T-helper 1 cell (primary cell): Measurements from ENCODE around the gene CGB2.

Source experiments
- DNase-seq, 5 donors: peaks; one replicate each; pipeline ENCODE4 v3.0.0-alpha.2; 2012 to 2020
- total RNA-seq, 4 donors: gene quantifications; one replicate each; lab custom pipeline; 2026; lab: John Stamatoyannopoulos, UW

The CGB2 gene
- 0 reads per million in 4 donors for total RNA-seq

DNA sequence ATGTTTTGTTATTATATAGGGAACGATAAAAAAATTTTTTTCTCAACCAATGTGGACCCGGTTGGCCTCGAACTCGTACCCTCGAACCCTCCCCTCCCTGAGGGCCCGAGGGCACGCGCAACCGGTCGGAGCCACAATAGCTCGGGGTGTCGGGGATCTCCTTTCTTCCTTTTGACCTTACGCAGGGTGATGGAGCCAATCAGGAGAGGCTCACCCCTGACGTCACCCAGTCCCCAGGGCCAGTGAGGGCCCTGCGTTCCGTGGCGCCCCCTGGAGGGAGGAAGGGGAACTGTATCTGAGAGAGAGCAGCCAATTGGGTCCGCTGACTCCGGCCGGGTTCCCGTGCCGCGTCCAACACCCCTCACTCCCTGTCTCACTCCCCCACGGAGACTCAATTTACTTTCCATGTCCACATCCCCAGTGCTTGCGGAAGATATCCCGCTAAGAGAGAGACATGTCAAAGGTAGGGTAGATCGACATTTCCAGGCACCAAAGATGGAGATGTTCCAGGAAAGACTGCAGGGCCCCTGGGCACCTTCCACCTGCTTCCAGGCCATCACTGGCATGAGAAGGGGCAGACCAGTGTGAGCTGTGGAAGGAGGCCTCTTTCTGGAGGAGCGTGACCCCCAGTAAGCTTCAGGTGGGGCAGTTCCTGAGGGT lies at the start of gene CGB2:
CGB2 (plus strand) TSS at position 249 of the 660 bp plus-strand sequence; CDS start at position 455, 206 bp downstream.
- peak in 3 of 5 donors; percentile 25 to 77 (median 40) for DNase-seq

DNA sequence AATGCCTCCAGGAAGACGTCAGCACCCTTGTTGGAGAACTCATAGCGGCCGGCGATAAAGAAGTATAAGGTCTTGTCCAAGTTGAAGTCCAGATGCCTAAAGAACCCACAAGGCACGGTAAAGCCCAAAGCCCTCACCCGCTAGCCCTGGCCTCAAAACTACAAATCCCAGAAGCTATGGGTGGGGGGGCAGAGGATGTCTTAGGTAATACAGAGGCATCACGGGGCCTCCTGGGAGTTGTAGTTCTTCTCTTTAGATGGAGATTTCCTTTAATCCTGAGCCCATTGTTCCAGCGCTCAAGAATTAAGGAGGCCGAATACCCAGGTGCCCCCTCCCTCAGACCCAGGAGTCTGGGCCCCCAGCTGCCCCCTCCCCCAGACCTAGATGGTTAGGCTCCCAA lies 49.4 kb upstream of the CGB2 start:
- DNase-seq = no peak

DNA sequence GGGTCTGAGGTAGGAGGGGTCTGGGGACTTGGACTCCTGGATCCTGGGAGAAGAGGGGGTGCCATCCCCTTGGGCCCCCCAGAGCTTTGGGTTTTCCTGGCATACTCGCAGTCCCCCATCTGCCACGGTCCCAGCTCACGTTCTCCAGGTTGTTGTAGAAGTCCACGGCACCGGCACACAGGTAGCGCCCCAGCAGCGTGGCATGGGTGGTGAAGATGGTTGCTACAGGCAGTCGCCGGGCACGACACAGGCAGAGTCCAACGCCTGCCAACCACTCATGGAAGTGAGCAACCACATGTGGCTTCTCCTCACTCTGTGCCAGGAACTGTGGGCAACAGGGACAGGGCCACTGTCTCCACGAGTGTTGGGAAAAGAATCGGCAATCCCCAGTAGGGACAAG lies 46.0 kb upstream of the CGB2 start:
- no peak for DNase-seq

DNA sequence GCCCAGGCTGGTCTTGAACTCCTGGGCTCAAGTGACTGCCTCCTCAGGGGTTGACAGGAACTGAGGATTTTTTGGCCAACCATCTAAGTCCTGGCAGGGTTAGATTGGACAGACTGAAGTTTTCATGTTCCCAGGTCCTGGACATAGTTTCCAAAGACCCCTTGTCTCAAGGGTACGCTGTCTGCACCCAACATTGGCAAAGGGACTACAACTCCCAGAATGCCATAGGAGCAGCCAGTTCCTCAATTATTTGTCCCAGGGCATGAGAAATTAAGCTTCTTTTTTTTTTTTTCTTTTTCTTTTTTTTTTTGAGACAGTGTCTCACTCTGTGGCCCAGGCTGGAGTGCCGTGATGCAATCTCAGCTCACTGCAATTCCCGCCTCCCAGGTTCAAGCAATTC lies 45.5 kb upstream of the CGB2 start:
- no peak for DNase-seq

DNA sequence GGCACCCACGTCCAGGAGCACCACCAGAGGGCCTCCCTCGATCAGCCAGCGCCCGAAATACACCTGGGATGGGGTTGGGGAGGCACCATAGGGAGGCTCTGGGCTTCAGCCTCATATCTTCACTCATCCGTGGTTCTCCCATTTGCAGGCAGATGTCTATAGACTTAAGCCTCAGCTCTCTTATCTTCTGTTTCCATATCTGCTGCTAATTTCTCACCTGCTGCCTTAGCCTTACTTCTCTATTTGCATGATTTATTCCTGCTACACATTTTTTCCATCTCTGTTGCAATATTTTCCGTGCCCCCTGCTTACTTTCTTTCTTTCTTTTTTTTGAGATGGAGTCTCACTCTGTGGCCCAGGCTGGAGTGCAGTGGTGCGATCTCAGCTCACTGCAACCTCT lies 44.4 kb upstream of the CGB2 start:
- DNase-seq = no peak

DNA sequence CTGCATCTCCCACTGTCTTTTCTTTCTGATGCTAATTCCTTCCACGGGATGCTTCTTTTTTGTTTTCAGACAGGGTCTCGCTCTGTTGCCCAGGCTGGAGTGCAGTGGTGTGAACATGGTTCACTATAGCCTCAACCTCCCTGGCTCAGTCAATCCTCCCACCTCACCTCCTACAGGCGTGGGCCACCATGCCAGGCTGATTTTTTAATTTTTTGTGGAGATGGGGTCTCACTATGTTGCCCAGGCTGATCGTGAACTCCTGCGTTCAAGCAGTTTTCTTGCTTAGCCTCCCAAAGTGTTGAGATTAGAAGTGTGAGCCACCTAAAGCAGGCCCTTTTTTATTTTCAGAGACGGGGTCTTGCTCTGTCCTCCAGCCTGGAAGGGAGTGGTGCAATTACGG lies 43.4 kb upstream of the CGB2 start:
- DNase-seq = no peak

DNA sequence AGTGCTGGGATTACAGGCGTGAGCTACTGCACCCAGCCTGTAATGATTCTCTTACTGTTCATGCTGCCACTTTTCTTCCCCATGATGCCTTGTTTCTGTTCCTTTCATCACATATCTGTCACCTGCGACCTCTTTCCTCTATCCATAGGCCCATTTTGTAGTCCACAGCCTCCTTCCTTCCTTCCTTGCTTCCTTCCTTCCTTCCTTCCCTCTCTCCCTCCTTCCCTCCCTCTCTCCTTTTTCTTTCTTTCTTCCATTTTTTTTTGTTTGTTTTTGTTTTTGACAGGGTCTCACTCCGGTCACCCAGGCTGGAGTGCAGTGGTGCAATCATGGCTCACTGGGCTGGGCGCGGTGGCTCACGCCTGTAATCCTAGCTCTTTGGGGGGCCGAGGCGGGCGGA lies 42.8 kb upstream of the CGB2 start:
- DNase-seq = no peak

DNA sequence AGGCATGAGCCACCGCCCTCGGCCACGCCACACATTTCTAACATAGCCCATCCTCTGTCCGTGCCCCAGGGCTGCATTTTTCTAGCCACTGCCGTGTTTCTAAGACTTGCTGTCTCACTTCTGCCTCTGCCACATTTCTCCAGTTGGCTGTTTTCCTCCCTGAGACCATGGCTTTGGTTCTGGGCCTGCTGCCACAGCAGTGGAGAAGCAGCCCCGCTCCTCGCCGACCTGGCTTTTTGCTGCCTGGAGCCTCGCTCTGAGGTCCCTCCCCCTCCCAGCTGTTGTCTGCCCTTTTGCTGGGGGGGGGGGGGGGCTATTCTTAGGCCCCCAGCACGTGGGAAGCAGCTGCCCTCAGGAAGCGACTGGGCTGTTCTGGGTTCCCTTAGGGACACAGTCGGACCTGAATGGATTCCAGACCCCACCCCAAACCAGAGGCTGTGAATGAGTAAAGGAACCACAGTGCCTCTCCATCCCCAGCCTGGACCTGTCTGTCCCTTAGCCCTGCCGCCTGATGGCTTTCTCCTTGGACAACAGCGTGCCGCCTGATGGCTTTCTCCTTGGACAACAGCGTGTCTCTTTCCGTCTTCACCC lies 41.9 kb upstream of the CGB2 start:
- DNase-seq = no peak

DNA sequence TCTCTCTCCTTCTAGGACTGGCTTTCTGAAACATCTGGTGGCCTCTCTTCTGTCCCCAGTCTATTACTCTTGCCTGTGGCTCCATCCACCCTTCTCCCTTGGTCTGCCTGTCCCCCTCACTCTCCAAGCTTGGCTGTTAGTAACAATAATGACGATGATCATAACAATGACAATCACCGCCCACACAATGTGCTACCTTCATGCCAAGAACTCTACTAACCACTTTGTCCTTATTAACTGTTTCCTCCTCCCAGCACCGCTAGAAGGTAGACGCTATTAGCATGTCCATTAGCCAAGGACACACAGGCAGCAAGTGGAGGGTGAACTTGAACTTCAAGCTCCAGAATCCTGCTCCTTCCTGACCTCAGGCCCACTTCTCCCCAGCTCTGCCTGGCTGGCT lies 41.3 kb upstream of the CGB2 start:
- DNase-seq = no peak

DNA sequence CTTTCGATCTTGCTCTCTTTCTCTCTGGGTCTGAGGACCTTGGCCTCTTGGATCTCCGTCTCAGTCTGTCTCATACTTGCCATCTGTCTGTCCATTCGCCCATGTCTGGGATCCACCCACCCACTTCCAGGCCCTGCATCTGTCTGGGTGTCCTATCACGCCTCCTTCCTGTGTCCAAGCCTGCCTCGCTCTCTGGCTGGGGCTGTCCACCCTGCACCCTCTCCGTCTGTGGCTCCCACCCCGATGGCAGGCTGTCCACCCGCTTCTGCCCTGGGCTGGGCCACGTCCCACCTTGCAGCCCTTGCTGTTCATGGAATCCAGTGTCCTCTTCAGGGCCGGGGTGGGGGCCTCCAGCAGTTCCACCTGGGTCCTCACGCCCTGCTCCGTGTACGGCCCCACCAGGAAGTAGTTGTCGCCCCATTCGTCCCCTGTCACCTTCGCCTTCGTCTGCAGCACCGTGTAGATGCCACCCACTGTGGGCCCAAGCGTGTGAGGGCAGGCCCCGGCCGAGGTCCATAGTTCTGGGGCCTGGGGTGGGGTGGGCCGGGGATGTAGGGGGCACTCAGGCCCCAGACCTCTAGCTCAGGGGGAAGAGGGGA lies 40.6 kb upstream of the CGB2 start:
- no peak for DNase-seq

DNA sequence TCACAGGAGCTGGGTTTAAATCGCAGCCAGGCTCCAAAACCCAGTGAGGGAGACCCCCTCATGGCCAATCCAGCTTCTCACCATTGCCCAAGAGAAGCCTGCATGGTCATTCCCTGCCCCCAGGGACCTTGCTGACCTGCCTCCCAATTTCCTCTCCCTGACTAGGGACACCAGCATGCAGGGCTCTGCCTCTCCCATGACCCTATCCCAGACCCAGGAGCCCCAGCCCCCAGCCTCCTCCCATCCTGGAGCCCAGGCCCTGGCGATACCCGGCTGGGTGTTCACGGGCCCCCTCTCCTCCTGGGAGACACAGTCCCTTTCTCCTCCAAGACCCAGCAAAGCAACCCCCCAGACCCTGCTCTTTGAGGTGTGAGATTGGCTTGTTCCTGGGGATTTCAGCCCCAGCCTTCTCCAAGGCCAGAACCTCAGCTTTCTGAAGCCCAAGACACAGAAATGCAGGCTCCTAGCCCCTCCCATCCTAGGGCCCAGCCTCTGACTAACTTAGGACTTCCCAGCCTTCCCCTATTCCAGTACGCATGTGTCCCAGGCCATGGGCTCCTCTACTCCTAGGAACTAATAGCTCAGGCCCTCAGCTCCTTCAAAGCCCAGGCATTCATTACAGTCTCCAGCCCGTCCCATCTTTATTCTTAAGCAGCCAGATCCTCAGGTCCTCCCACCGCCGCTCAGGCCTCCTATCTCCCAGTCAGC lies 39.7 kb upstream of the CGB2 start:
- DNase-seq = no peak

DNA sequence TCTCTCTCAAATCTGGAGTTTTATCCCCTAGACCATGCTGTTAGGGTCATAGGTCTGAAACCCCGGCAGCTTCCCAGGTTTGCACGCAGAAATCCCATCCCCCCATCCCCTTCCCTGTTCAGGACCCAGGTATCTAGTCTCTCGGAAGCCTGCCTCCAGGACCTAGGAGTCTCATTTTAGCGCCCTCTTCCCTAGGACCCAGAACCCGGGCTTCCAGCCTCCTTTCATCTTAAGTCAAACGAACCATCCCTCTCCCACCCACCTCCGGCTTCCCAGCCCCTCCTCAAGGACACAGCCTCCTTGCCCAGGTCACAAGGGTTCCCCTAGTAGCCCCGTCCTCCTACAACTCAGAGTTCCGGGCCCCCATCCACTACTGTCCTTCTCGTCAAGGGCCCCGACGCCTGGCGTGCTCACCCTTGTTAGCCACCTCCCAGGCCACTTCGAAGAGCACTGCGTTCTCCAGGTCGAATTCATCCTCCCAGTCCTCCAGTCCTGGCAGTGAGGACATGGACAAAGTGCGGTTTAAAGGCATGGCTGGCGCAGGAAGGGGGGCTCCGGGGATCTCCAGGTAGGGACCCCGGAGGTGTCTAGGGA lies 39.0 kb upstream of the CGB2 start:
- no peak for DNase-seq

DNA sequence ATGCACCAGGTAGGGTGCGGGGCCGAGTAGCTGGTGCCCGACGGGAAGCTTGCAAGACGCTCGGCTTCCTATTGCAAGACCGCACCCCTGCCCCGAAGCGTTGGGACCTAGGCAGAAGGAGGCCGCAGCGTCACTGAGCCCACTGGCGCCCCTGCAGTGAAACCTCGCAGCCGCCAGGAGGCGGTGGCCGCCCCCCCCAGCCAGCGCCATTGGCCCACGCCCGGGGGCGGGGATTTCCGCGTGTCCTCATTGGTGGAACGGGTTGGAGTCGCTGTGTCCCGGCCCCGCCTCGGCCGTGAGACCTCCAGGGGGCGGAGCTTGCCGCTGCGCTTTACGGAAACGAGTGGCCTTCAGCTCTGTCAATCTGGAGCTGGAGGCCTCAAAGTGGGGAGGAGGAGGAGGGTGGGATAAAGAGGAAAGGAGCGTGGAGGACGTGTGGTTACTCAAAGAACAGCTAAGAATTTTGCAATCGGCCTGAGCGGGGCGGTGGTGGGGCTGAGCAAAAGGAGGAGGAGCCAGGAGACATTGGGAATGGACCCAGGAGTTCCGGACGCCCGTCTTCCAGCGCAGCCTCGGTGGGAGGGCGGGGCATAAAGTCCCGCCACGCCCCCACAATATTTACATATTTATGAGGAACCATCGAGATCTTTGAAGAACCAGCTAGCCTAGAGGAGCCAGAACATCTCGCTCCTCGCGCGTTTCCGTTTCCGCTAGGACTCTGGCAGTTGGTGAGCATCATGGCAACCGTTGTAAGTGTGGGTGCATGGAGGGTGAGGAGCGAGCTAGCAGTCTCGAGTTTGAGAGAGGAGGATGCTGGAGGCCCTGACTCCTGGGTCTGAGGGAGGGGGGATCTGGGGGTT lies 38.3 kb upstream of the CGB2 start, which contains the start of the genes GYS1 and RUVBL2:
GYS1 (minus strand) TSS at position 135 of the 860 bp plus-strand sequence. CDS start 197 bp downstream, outside the sequence.
RUVBL2 (plus strand) TSS at position 713 of the 860 bp plus-strand sequence; CDS start at position 738, 25 bp downstream.
- DNase-seq = peak; percentile 99 to 100 (median 99)

DNA sequence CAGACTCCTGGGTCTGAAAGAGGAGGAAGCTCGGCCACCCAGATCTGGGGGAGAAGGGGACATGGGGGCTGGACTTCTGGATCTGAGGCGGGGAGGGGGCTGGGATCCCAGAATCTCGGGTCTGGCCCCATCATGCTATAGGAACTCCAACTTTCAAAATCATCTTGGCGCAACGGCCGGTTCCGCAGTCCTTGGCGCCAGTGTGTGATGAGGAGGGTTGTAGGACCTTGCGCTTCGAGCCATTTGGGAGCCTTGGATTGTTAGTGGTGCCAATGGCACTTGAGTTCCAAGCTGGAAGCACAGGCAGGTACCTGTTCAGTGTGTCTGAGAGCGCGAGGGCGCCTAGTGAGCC lies 37.7 kb upstream of the CGB2 start:
- no peak for DNase-seq

DNA sequence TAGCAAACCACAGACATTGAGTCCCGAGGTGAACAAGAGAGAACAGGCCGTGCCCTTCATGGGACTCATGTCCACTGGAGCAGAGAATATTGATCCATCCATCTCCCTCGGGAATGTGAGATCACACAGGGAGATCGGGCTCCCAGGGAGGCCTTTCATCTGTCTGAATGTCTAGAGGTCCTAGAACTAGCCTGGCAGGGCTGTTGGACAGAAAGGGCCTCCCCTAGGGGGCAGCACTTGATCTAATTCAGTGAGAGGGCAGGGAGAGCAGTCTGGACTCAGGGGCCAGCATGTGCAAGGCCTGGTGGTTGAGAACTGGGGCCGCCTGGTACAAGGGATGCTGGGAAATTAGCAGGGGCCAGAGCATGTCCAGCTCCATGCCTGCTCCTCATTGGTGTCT lies 33.7 kb upstream of the CGB2 start:
- peak in 2 of 5 donors; percentile 41 to 51 for DNase-seq

DNA sequence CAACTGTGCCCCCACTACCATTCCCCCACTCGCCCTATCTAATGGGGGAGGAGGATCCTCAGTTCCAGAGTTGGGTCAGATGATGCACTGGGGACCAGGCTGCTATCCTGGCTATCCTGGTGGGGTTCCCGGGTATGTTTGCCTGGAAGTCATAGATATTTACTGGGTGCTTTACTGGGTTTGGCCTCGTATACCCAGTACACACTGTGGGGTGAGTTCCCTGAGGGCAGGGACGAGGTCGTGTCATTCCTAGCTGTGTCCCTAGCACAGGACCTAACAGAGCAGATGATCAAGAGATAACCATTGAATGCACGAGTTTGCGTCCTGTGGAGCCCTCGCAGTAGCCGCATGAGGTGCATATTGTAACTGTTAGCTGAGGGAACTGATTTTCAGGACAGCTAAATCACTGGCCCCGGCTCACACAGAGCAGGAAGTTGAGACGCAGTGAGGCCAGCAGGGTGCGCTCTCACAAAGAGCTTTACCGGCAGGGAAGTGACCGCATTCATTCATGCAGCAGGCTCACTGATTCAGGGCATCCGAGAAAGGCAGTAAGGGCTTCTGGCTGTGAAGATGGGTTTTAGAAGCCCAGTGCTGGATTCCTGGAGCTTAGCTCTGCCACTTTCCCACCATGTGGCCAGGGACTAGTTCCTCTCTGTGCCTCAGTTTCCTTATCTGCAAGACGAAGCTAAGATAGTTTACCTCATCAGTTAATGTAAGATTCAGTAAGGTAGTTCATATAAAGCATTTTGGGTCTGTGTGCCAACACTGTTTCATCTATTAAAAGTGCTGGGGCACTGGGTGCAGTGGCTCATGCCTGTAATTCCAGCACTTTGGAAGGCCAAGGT lies 32.0 kb upstream of the CGB2 start:
- peak; percentile 33 to 66 (median 51) for DNase-seq

DNA sequence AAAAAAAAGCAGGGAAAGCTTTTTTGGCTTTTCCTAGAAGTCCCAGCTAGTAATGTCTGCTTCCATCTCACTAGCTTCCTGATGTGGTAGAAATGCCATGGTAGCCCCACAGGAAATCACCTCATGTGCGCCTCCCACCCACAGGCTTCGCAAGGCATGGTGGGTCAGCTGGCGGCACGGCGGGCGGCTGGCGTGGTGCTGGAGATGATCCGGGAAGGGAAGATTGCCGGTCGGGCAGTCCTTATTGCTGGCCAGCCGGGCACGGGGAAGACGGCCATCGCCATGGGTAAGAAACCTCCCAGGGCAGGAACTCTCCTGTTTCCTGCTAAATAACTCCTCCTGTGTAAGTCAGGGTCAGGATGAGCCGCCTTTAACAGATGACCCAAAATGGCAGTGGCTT lies 27.6 kb upstream of the CGB2 start:
- DNase-seq = no peak

DNA sequence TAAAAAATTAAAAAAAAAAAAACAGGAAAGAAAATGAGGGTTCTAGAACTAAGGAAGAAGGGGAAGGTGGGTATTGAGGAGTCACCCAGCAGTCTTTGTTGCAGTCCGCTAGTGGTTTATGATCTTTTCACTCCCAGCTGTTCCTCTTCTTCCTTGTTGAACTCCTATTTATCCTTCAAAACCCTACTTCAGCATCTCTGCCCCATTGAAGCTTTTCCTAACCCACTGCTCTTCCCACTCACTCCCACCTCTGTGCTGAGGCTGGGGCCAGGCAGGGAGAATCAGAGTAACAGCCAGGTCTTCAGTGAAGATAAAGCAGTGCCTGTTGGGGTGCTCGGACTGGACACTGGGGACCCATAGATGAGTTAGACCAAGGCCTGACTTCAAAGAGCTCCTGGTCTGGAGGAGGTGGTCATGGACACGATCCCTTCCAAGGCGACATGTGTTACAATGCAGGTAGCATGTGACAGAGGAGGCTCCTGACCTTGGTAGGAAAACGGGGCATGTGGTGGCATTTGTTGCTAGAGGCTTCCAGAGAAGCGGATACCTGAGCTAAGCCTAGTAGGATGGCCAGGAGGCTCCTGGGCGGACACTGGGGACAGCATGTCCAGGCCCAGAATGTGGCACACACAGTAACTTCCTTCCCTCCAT lies 26.6 kb upstream of the CGB2 start:
- no peak for DNase-seq

DNA sequence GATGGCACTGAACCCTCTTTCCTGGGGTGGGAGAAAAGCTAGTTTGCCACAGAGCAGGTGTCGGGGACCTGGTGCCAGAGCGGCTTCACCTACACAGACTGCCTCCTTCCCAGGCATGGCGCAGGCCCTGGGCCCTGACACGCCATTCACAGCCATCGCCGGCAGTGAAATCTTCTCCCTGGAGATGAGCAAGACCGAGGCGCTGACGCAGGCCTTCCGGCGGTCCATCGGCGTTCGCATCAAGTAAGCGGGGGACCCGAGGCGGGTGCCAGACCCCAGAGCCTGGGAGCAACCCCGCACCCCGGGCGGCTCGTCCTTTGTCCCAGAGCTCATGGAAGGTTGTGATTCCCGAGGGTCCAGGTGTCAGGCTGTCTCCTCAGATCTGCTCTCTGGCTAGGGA lies 24.8 kb upstream of the CGB2 start:
- DNase-seq = no peak

DNA sequence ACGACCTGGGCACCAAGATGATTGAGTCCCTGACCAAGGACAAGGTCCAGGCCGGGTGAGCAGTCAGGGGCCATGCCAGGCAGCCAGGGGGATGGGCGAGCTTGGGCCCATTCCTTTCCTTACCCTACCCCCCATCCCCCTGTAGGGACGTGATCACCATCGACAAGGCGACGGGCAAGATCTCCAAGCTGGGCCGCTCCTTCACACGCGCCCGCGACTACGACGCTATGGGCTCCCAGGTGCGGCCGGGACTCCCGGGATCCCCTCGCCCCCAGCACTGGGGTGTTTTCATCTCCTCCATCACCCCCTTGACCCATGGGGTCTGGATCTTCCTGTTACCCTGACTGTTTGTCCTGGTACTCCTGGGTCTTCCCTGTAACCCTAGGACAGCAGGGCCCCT lies 21.9 kb upstream of the CGB2 start:
- DNase-seq = no peak

DNA sequence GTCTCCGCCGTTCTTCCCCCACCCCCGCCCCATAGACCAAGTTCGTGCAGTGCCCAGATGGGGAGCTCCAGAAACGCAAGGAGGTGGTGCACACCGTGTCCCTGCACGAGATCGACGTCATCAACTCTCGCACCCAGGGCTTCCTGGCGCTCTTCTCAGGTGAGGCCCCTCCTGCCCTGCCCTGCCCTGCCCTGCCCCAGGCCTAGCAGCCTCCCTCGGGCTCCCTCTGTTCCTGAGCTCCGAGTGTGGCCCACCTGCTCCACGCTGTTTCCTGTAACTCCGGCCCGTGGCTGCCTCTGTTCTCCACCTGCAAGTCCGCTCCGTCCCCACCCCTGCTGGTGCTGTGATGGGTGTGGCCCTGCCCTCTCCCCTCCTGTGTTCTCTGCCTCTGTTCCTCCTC lies 21.2 kb upstream of the CGB2 start:
- no peak for DNase-seq
